Osteocyte (in vitro differentiated cells): Measurements from ENCODE around the gene GYPC. TPM values are rescaled to one million over a fixed set of nuclear protein-coding genes. Genes with fewer than 3 reads are reported as not detected.
"Not testable (repeated sequence)": the region's sequence is repeated elsewhere in the genome, so short reads cannot be mapped to it uniquely, and the experiment has no call there.

Experiments used
- DNase-seq: peaks from one replicate; pipeline ENCODE4 v3.0.0; 2021; ENCODE audit warnings: mixed read lengths; ENCODE audit not compliant: unreplicated experiment; ENCODE audit errors: extremely low spot score
- H3K27ac Mint-ChIP-seq: one replicate; pipeline ENCODE4 v1.8.0; 2021; ENCODE audit warnings: mild to moderate bottlenecking, mixed read lengths; ENCODE audit not compliant: unreplicated experiment
- H3K27me3 Mint-ChIP-seq: one replicate; pipeline ENCODE4 v1.8.0; 2021; ENCODE audit warnings: mixed read lengths; ENCODE audit not compliant: unreplicated experiment
- H3K36me3 Mint-ChIP-seq: one replicate; pipeline ENCODE4 v1.8.0; 2021; ENCODE audit warnings: mixed read lengths; ENCODE audit not compliant: unreplicated experiment
- H3K4me1 Mint-ChIP-seq: one replicate; pipeline ENCODE4 v1.8.0; 2021; ENCODE audit warnings: mixed read lengths; ENCODE audit not compliant: unreplicated experiment
- H3K4me3 Mint-ChIP-seq: one replicate; pipeline ENCODE4 v1.8.0; 2021; ENCODE audit warnings: mild to moderate bottlenecking, moderate library complexity, mixed read lengths; ENCODE audit not compliant: unreplicated experiment
- H3K9me3 Mint-ChIP-seq: one replicate; pipeline ENCODE4 v1.8.0; 2021; ENCODE audit warnings: mixed read lengths; ENCODE audit not compliant: unreplicated experiment
- CTCF ChIP-seq: fragments of 200-600 bp; sonication (generic); IDR thresholded peaks from 2 replicates; pipeline ENCODE4 v1.5.0; 2021; ENCODE audit warnings: antibody characterized with exemption, mild to moderate bottlenecking, moderate library complexity
- total RNA-seq: library from RNA; stranded (reverse); gene quantifications from 2 replicates; pipeline ENCODE4 v1.2.1, GENCODE V29; 2021

Gene GYPC
- total RNA-seq, 1 donor from 2014 or later = 110 TPM

DNA sequence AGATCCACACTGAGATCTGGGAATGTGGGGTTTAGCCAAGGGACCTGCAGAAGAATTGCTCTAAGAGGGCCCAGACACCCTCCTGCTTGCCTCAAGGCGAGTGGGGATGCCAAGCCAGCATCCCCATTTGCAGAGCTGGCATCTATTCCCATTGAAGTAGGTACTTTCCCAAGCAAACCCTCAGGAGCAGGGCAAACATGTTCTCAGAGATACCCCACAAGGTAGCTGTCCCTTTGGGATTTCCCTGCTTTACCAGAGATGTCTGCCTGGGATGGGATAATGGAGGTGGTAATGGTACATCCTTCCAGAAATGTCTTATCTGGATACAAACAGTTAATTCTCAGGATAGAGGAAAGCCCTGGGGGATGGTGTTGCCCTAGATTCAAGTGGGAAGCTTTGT is 51.2 kb downstream of the GYPC start:
- no peaks in the 10 kb centered on the region for H3K36me3 Mint-ChIP-seq
- H3K4me3 Mint-ChIP-seq = no peak overlapping the region
- peaks cover 30% of the 10 kb centered on the region for H3K27me3 Mint-ChIP-seq
- H3K9me3 Mint-ChIP-seq = no peaks in the 10 kb centered on the region
- peaks cover 2% of the 10 kb centered on the region for H3K4me1 Mint-ChIP-seq
- no peak overlapping the region for H3K27ac Mint-ChIP-seq
- TF ChIP-seq CTCF = no peak
- no peak for DNase-seq

- no peak overlapping the region for H3K4me3 Mint-ChIP-seq
- peak; percentile 34 for DNase-seq
- no peaks in the 10 kb centered on the region for H3K36me3 Mint-ChIP-seq
- H3K27me3 Mint-ChIP-seq = peaks cover 35% of the 10 kb centered on the region
- H3K27ac Mint-ChIP-seq = no peak overlapping the region
- no peak for TF ChIP-seq CTCF
- H3K9me3 Mint-ChIP-seq = no peaks in the 10 kb centered on the region
- peaks cover 2% of the 10 kb centered on the region for H3K4me1 Mint-ChIP-seq
Measured at GRCh38 chr2:126707941-126708340, 52.0 kb downstream of the GYPC start.

- H3K27ac Mint-ChIP-seq = no peak overlapping the region
- no peaks in the 10 kb centered on the region for H3K4me1 Mint-ChIP-seq
- no peak for TF ChIP-seq CTCF
- H3K36me3 Mint-ChIP-seq = no peaks in the 10 kb centered on the region
- no peaks in the 10 kb centered on the region for H3K9me3 Mint-ChIP-seq
- peaks cover 45% of the 10 kb centered on the region for H3K27me3 Mint-ChIP-seq
- H3K4me3 Mint-ChIP-seq = no peak overlapping the region
- DNase-seq = peak; percentile 60
Measured at GRCh38 chr2:126714191-126714965, 58.4 kb downstream of the GYPC start.

DNA sequence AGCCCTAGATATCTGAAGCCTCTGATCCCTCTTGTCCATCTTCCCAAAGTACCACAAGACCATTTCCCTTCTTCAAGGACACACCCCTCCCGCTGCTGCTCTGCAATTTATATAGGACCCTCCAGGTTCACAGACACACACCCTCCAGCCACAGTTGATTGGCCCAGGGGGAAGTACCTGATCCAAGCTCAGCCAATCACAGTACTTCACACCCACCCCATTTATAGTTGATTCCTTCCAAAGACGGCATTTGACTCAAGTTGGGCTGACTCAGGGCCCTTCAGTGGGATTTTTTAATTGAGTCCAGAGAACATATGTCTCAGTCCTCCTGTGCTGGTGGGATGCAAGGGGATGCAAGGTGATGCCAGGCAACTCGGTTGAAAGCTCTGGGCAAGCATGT is 59.2 kb downstream of the GYPC start:
- Mint-ChIP-seq H3K4me1 (no peaks in the 10 kb centered on the region), H3K36me3 (no peaks in the 10 kb centered on the region), H3K27ac (no peak overlapping the region), H3K27me3 (peaks cover 42% of the 10 kb centered on the region), H3K9me3 (no peaks in the 10 kb centered on the region), H3K4me3 (no peak overlapping the region)
- peak; percentile 38 for DNase-seq
- TF ChIP-seq CTCF = no peak

- Mint-ChIP-seq H3K4me3 (no peak overlapping the region), H3K27me3 (peaks cover 37% of the 10 kb centered on the region), H3K4me1 (no peaks in the 10 kb centered on the region), H3K27ac (no peak overlapping the region), H3K36me3 (no peaks in the 10 kb centered on the region), H3K9me3 (no peaks in the 10 kb centered on the region)
- no peak for TF ChIP-seq CTCF
- peak; percentile 40 for DNase-seq
Measured at GRCh38 chr2:126715576-126716406, 59.8 kb downstream of the GYPC start.

- H3K27me3 Mint-ChIP-seq = peaks cover 30% of the 10 kb centered on the region
- not testable (repeated sequence) for H3K4me1 Mint-ChIP-seq, H3K4me3 Mint-ChIP-seq, H3K36me3 Mint-ChIP-seq, H3K27ac Mint-ChIP-seq, H3K9me3 Mint-ChIP-seq
- DNase-seq = peak; percentile 36
Measured at GRCh38 chr2:126717277-126717676, 61.3 kb downstream of the GYPC start.
